Measurements from ENCODE around the gene MYO16. TPM values are rescaled to one million over a fixed set of nuclear protein-coding genes. Genes with fewer than 3 reads are reported as not detected.

MYO16 gene
- total and polyA plus RNA-seq, 3 experiments from 2014 or later = 0.15 to 0.38 TPM; not detected in 1

- Mint-ChIP-seq H3K9me3 (peaks cover 0 to 8% (median 0%) of the 10 kb centered on the region in 5 donors), H3K27ac (no peak overlapping the region), H3K36me3 (no peaks in the 10 kb centered on the region), H3K4me3 (no peak overlapping the region), H3K27me3 (no peaks in the 10 kb centered on the region), H3K4me1 (no peaks in the 10 kb centered on the region)
- Histone ChIP-seq H3K4me1 (ENCODE audit: insufficient read depth, low read length) (no peaks in the 10 kb centered on the region), H3K27me3 (ENCODE audit: insufficient read depth, low read length, poor library complexity, severe bottlenecking) (no peaks in the 10 kb centered on the region), H3K9me3 (ENCODE audit: low read length) (no peaks in the 10 kb centered on the region), H3K27ac (ENCODE audit: low read depth, low read length) (no peak overlapping the region), H3K36me3 (ENCODE audit: insufficient read depth, low read length) (no peaks in the 10 kb centered on the region), H3K4me3 (ENCODE audit: low read length) (no peak overlapping the region)
- ChIA-PET CTCF (no interaction called here), POLR2A (no interaction called here)
- no peak for DNase-seq
Observed at GRCh38 chr13:108755083-108755482, 125.7 kb downstream of the MYO16 start.

DNA sequence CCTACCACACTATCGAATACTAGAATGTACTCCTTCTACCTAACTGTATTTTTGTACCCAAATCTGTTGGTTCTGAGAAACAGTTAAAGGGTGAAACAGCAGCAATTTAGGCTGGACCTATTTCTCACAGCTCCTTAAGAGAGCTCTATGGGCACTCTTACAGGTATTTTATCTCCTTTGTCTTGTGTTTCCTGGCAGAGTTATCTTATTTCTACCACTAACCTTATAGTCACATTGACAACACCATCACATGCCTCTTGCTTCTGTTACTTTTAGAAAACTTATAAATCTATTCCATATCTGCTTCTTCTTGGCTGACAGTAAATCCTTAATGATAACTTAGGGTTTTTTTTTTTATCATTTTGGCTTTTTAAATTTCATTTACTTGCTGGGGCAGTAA lies 130.7 kb downstream of the MYO16 start:
- Histone ChIP-seq H3K27me3 (ENCODE audit: insufficient read depth, low read length, poor library complexity, severe bottlenecking) (no peaks in the 10 kb centered on the region), H3K27ac (ENCODE audit: low read depth, low read length) (no peak overlapping the region), H3K4me1 (ENCODE audit: insufficient read depth, low read length) (no peaks in the 10 kb centered on the region), H3K9me3 (ENCODE audit: low read length) (no peaks in the 10 kb centered on the region), H3K4me3 (ENCODE audit: low read length) (no peak overlapping the region), H3K36me3 (ENCODE audit: insufficient read depth, low read length) (no peaks in the 10 kb centered on the region)
- Mint-ChIP-seq H3K36me3 (no peaks in the 10 kb centered on the region), H3K4me1 (no peaks in the 10 kb centered on the region), H3K9me3 (peaks cover 0 to 8% (median 0%) of the 10 kb centered on the region in 5 donors), H3K27me3 (no peaks in the 10 kb centered on the region), H3K27ac (no peak overlapping the region), H3K4me3 (no peak overlapping the region)
- no peak for DNase-seq
- ChIA-PET CTCF (no interaction called here), POLR2A (no interaction called here)

DNA sequence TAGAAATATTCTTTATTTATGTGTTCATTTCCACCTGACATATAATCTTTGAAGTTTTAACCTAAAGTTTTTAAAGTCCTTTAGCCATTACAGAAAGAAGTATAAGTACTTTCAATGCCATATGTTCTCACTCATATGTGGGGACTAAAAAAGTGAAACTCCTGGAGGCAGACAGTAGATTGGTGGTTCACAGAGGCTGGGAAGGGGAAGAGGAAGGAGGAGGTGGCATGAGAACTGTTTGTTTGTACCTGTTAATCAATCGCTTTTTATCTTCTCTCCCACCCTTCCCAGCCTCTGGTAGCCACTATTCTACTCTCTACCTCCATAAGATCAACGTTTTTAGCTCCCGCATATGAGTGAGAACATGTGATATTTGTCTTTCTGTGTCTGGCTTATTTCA lies 131.1 kb downstream of the MYO16 start:
- no peak overlapping the region for H3K27ac Mint-ChIP-seq
- peaks cover 0 to 8% (median 0%) of the 10 kb centered on the region in 5 donors for H3K9me3 Mint-ChIP-seq
- Histone ChIP-seq H3K4me1 (ENCODE audit: insufficient read depth, low read length) (no peaks in the 10 kb centered on the region), H3K27ac (ENCODE audit: low read depth, low read length) (no peak overlapping the region), H3K27me3 (ENCODE audit: insufficient read depth, low read length, poor library complexity, severe bottlenecking) (no peaks in the 10 kb centered on the region), H3K36me3 (ENCODE audit: insufficient read depth, low read length) (no peaks in the 10 kb centered on the region), H3K9me3 (ENCODE audit: low read length) (no peaks in the 10 kb centered on the region), H3K4me3 (ENCODE audit: low read length) (no peak overlapping the region)
- H3K4me3 Mint-ChIP-seq = no peak overlapping the region
- POLR2A ChIA-PET = no interaction called here
- CTCF ChIA-PET = no interaction called here
- no peaks in the 10 kb centered on the region for H3K36me3 Mint-ChIP-seq
- no peaks in the 10 kb centered on the region for H3K27me3 Mint-ChIP-seq
- DNase-seq = no peak
- no peaks in the 10 kb centered on the region for H3K4me1 Mint-ChIP-seq

- no peak overlapping the region for H3K4me3 ChIP-seq (ENCODE audit: low read length)
- no peaks in the 10 kb centered on the region for H3K4me1 ChIP-seq (ENCODE audit: insufficient read depth, low read length)
- ChIA-PET CTCF (no interaction called here), POLR2A (no interaction called here)
- H3K4me3 Mint-ChIP-seq = no peak overlapping the region
- DNase-seq = no peak
- no peaks in the 10 kb centered on the region for H3K9me3 ChIP-seq (ENCODE audit: low read length)
- H3K9me3 Mint-ChIP-seq = peaks cover 2 to 5% (median 2%) of the 10 kb centered on the region in 5 donors
- H3K4me1 Mint-ChIP-seq = no peaks in the 10 kb centered on the region
- no peaks in the 10 kb centered on the region for H3K27me3 ChIP-seq (ENCODE audit: insufficient read depth, low read length, poor library complexity, severe bottlenecking)
- H3K27ac Mint-ChIP-seq = no peak overlapping the region
- H3K36me3 ChIP-seq (ENCODE audit: insufficient read depth, low read length) = no peaks in the 10 kb centered on the region
- no peaks in the 10 kb centered on the region for H3K36me3 Mint-ChIP-seq
- H3K27me3 Mint-ChIP-seq = peaks cover 0 to 2% of the 10 kb centered on the region in 2 donors
- H3K27ac ChIP-seq (ENCODE audit: low read depth, low read length) = no peak overlapping the region
Observed at GRCh38 chr13:108768035-108768434, 138.6 kb downstream of the MYO16 start.

DNA sequence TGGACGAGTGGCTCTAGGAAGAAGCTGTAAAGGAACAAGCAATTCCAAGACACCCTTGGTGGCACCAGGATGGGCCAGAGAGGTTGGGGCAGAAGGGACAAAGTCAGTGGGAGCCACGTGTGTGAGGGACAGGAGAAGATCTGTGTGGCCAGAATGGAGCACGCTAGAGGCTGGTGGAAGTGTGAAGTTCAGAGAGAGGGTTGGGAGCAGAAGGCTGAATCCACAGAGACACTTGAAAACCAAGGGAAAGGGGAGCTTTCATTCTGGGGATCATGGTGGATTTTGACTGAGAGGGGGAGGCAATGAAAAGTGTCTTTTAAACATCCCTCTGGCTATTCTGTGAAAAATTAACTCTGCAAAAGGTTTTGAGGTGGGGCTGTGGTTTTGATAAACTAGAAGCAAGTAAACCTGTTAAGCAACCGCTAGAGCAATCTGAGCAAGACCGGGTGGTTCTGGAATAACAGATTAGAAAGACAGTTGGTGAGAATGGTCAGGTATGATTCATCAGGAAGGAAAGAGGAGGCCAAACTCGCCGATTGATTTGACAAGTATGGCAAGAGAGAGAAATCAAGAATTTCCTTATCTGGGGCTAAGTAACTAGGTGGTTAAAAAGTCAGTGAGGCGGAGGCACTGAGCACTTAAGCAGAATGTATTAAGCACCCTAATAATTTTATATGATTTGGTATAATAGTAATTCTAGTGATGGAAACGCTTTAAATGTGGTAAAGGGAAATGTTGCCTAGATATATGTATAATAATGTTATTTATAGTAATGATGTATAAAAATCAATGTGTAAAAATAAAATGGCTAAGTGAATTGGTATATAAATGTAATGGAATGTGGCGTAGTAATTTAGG lies 140.0 kb downstream of the MYO16 start:
- Histone ChIP-seq H3K4me3 (ENCODE audit: low read length) (no peak overlapping the region), H3K27me3 (ENCODE audit: insufficient read depth, low read length, poor library complexity, severe bottlenecking) (no peaks in the 10 kb centered on the region), H3K36me3 (ENCODE audit: insufficient read depth, low read length) (no peaks in the 10 kb centered on the region), H3K27ac (ENCODE audit: low read depth, low read length) (no peak overlapping the region), H3K4me1 (ENCODE audit: insufficient read depth, low read length) (no peaks in the 10 kb centered on the region), H3K9me3 (ENCODE audit: low read length) (no peaks in the 10 kb centered on the region)
- POLR2A ChIA-PET = no interaction called here
- Mint-ChIP-seq H3K9me3 (peaks cover 2 to 5% (median 2%) of the 10 kb centered on the region in 5 donors), H3K4me3 (no peak overlapping the region), H3K4me1 (no peaks in the 10 kb centered on the region), H3K27me3 (peaks cover 0 to 2% of the 10 kb centered on the region in 2 donors), H3K27ac (no peak overlapping the region), H3K36me3 (no peaks in the 10 kb centered on the region)
- CTCF ChIA-PET = no interaction called here
- no peak for DNase-seq

GRCh38 chr13:108775597-108775996 lies 146.2 kb downstream of the MYO16 start:
- H3K4me3 ChIP-seq (ENCODE audit: low read length) = no peak overlapping the region
- H3K9me3 ChIP-seq (ENCODE audit: low read length) = no peaks in the 10 kb centered on the region
- no peaks in the 10 kb centered on the region for H3K27me3 ChIP-seq (ENCODE audit: insufficient read depth, low read length, poor library complexity, severe bottlenecking)
- peaks cover 0 to 6% (median 2%) of the 10 kb centered on the region in 5 donors for H3K9me3 Mint-ChIP-seq
- H3K27ac Mint-ChIP-seq = no peak overlapping the region
- no peaks in the 10 kb centered on the region for H3K36me3 Mint-ChIP-seq
- POLR2A ChIA-PET = no interaction called here
- H3K4me1 Mint-ChIP-seq = no peaks in the 10 kb centered on the region
- CTCF ChIA-PET = no interaction called here
- no peaks in the 10 kb centered on the region for H3K36me3 ChIP-seq (ENCODE audit: insufficient read depth, low read length)
- H3K4me1 ChIP-seq (ENCODE audit: insufficient read depth, low read length) = no peaks in the 10 kb centered on the region
- no peak overlapping the region for H3K4me3 Mint-ChIP-seq
- DNase-seq = no peak
- no peaks in the 10 kb centered on the region for H3K27me3 Mint-ChIP-seq
- H3K27ac ChIP-seq (ENCODE audit: low read depth, low read length) = no peak overlapping the region

- H3K4me1 ChIP-seq (ENCODE audit: insufficient read depth, low read length) = no peaks in the 10 kb centered on the region
- H3K4me3 ChIP-seq (ENCODE audit: low read length) = no peak overlapping the region
- Mint-ChIP-seq H3K27me3 (no peaks in the 10 kb centered on the region), H3K27ac (no peak overlapping the region), H3K4me1 (no peaks in the 10 kb centered on the region), H3K9me3 (peaks cover 0 to 6% (median 2%) of the 10 kb centered on the region in 5 donors), H3K36me3 (no peaks in the 10 kb centered on the region), H3K4me3 (no peak overlapping the region)
- DNase-seq = no peak
- no peaks in the 10 kb centered on the region for H3K36me3 ChIP-seq (ENCODE audit: insufficient read depth, low read length)
- ChIA-PET CTCF (no interaction called here), POLR2A (no interaction called here)
- no peak overlapping the region for H3K27ac ChIP-seq (ENCODE audit: low read depth, low read length)
- no peaks in the 10 kb centered on the region for H3K9me3 ChIP-seq (ENCODE audit: low read length)
- no peaks in the 10 kb centered on the region for H3K27me3 ChIP-seq (ENCODE audit: insufficient read depth, low read length, poor library complexity, severe bottlenecking)
Observed at GRCh38 chr13:108776650-108777049, 147.2 kb downstream of the MYO16 start.

GRCh38 chr13:108777421-108778420 lies 148.3 kb downstream of the MYO16 start:
- ChIA-PET CTCF (no interaction called here), POLR2A (no interaction called here)
- Mint-ChIP-seq H3K4me1 (no peaks in the 10 kb centered on the region), H3K36me3 (no peaks in the 10 kb centered on the region), H3K9me3 (peaks cover 0 to 6% (median 0%) of the 10 kb centered on the region in 5 donors), H3K27ac (no peak overlapping the region), H3K4me3 (no peak overlapping the region), H3K27me3 (no peaks in the 10 kb centered on the region)
- Histone ChIP-seq H3K36me3 (ENCODE audit: insufficient read depth, low read length) (no peaks in the 10 kb centered on the region), H3K4me3 (ENCODE audit: low read length) (no peak overlapping the region), H3K4me1 (ENCODE audit: insufficient read depth, low read length) (no peaks in the 10 kb centered on the region), H3K9me3 (ENCODE audit: low read length) (no peaks in the 10 kb centered on the region), H3K27me3 (ENCODE audit: insufficient read depth, low read length, poor library complexity, severe bottlenecking) (no peaks in the 10 kb centered on the region), H3K27ac (ENCODE audit: low read depth, low read length) (no peak overlapping the region)
- DNase-seq = no peak

Measured in CD8-positive, alpha-beta memory T cell (primary cell).